Stimulated activated CD8-positive, alpha-beta memory T cell treated with anti-CD3 and anti-CD28 coated beads, Interleukin-2, amount 100 ng/mL, for 1 hour (primary cell): Measurements from ENCODE around the gene LAMC2.
"Not testable (repeated sequence)": the region's sequence is repeated elsewhere in the genome, so short reads cannot be mapped to it uniquely, and the experiment has no call there.

Experiments
- DNase-seq, 2 donors: peaks; one replicate each; pipeline ENCODE4 v3.0.0-alpha.2; 2020; ENCODE audit warnings: low read depth in 2 of 2

The LAMC2 gene

DNA sequence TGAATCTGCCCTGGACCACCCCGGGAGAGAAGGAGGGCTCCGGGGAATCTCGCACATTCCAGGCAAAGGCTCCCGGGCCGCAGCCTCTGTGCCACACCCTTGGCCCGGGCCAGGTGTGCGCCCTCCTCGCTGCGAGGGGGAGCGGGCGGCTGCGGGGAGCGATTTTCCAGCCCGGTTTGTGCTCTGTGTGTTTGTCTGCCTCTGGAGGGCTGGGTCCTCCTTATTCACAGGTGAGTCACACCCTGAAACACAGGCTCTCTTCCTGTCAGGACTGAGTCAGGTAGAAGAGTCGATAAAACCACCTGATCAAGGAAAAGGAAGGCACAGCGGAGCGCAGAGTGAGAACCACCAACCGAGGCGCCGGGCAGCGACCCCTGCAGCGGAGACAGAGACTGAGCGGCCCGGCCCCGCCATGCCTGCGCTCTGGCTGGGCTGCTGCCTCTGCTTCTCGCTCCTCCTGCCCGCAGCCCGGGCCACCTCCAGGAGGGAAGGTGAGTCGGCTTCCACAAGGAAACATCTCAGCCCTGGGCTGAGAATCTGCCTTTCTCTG is at the start of gene LAMC2:
LAMC2 (plus strand) TSS at position 324 of the 550 bp plus-strand sequence; CDS start at position 413, 89 bp downstream.
- DNase-seq, result no peak

DNA sequence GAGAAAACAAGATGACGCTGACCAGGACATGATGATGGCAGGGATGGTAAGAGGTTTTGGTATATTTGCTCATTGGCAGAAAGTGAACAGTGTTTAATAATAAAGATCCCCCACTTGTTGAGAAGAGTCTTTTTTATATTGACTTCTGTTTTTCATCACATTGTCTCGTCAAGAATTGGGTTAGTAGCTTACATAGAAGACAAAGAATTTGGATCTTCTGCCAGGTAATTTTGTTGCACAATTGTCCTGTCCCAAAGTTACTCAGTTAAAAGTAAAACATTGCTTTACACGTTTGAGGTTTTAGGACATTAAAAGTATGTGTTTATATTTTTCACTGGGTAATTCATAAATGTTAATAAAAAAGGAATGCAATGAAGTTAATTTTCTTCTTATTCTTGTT is 48.3 kb upstream of the LAMC2 start:
- DNase-seq, result no peak

DNA sequence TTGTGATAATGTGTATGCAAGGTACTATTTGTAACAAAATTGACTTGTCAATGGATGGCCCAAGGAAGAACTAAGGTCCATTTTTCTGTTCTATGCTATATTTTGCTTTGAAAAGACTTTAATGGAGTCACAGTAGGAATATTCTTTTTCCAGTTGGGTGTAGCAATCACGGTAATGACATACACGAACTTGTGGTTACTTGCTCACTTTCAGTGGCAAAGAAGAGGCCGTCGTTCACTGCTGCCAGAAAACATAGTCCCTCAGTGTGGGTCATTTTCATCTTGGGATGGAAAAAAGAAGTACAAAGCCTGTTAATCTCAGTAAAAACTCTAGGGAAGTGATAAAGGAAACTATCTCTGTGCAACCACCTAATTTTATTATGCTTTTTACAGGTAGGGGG is 47.8 kb upstream of the LAMC2 start:
- no peak for DNase-seq

GRCh38 chr1:183139281-183139942 is 46.7 kb upstream of the LAMC2 start:
- no peak for DNase-seq

DNA sequence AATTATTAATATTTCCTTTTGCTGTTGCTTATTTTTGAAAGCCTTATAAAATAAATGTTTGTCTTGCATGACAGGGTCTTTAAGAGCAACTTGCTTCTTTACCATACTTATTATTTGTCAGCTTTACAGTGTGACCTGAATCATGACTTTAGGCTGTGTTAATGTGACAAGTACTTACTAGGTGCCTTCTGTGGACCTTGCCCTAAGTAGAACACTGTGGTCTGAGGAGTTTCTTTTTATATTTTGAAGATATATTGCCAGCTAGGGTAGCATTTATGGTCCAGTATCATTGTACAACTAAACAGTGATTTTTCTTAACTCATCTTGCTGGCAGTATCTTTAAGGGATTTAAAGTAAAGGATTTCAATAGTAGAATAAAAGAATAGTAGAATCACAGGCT is 45.4 kb upstream of the LAMC2 start:
- no peak for DNase-seq

GRCh38 chr1:183142171-183142570 is 43.9 kb upstream of the LAMC2 start:
- DNase-seq, result no peak

DNA sequence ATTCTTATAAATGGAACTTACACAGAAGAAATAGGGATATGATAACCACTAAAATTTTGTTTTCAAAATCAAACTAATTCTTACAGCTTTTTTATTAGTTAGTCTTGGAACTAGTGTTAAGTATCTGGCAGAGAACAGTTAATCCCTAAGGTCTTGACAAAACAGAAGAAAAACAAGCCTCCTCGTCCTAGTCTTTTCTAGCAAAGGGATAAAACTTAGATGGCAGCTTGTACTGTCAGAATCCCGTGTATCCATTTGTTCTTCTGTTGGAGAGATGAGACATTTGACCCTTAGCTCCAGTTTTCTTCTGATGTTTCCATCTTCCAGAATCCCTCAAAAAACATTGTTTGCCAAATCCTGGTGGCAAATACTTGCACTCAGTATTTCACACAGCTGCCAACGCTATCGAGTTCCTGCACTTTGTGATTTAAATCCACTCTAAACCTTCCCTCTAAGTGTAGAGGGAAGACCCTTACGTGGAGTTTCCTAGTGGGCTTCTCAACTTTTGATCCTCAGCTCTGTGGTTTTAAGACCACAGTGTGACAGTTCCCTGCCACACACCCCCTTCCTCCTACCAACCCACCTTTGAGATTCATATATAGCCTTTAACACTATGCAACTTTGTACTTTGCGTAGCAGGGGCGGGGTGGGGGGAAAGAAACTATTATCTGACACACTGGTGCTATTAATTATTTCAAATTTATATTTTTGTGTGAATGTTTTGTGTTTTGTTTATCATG is 42.3 kb upstream of the LAMC2 start:
- no peak for DNase-seq

- DNase-seq, result no peak
Observed at GRCh38 chr1:183144752-183145151, 41.3 kb upstream of the LAMC2 start.

GRCh38 chr1:183147735-183148134 is 38.3 kb upstream of the LAMC2 start:
- no peak for DNase-seq

GRCh38 chr1:183148599-183148998 is 37.5 kb upstream of the LAMC2 start:
- DNase-seq, result no peak

DNA sequence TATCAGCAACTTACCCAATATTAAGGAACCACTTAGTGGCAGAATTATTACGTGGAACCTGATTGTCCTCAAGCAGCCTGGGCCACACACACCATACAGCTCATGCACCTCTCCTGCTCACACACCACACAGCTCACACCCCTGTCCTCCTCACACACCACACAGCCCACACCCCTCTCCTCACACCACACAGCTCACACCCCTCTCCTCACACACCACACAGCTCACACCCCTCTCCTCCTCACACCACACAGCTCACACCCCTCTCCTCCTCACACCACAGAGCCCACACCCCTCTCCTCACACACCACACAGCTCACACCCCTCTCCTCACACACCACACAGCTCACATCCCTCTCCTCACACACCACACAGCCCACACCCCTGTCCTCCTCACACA is 36.8 kb upstream of the LAMC2 start:
- DNase-seq, result no peak

- not testable (repeated sequence) for DNase-seq
Observed at GRCh38 chr1:183150032-183150431, 36.0 kb upstream of the LAMC2 start.

GRCh38 chr1:183150445-183150844 is 35.6 kb upstream of the LAMC2 start:
- DNase-seq, result no peak

DNA sequence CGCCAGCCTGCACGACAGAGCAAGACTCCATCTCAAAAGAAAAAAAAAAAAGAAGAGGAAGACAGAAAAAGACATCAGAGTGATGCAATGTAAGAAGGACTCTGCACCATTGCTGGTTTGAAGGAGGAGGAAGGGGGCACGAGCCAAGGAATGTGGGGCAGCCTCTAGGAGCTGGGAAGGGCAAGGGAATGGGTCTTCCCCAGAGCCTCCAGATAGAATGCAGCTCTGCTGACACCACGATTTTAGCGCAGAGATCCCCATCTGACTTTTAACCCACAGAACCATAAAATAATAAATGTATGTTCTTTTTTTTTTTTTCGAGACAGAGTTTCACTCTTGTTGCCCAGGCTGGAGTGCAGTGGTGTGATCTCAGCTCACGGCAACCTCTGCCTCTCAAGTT is 33.9 kb upstream of the LAMC2 start:
- no peak for DNase-seq

DNA sequence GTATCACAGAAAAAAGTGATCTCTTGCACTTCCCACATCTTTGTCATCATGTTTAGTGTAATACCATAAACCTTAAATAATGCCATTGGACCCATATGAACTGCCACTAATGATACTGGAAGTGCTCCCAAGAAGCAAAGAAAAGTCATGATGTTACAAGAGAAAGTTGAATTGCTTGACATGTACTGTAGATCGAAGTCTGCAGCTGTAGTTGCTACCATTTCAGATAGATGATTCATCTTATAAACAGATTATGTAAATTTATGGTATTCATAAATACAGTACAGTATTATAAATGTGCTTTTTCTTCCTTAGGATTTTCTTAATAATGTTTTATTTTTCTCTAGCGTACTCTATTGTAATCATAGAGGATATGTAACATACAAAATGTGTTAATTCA is 30.1 kb upstream of the LAMC2 start:
- DNase-seq, result no peak

GRCh38 chr1:183159960-183160359 is 26.1 kb upstream of the LAMC2 start:
- no peak for DNase-seq

GRCh38 chr1:183161391-183161790 is 24.7 kb upstream of the LAMC2 start:
- DNase-seq, result no peak

- no peak for DNase-seq
Observed at GRCh38 chr1:183163316-183163715, 22.7 kb upstream of the LAMC2 start.

- DNase-seq, result no peak
Observed at GRCh38 chr1:183164340-183164739, 21.7 kb upstream of the LAMC2 start.

GRCh38 chr1:183164963-183165362 is 21.1 kb upstream of the LAMC2 start:
- DNase-seq, result no peak

- no peak for DNase-seq
Observed at GRCh38 chr1:183165456-183165855, 20.6 kb upstream of the LAMC2 start.

- DNase-seq, result no peak
Observed at GRCh38 chr1:183166454-183166853, 19.6 kb upstream of the LAMC2 start.

- DNase-seq, result no peak
Observed at GRCh38 chr1:183167676-183168075, 18.4 kb upstream of the LAMC2 start.
